Thyroid gland (tissue), 4 donors: ENCODE measurements around the gene RIPOR3. TPM values are rescaled to one million over a fixed set of nuclear protein-coding genes. Genes with fewer than 3 reads are reported as not detected.

Experiments
- DNase-seq, 2 donors: peaks; one replicate each; pipeline ENCODE4 v3.0.0-alpha.2; 2019
- H3K27ac ChIP-seq, 3 donors: fragments of 200-600 bp; sonication (generic); 1 replicate in 2 of 3; 2 replicates in 1 of 3; pipeline ENCODE4 v1.5.1; 2016 to 2019; ENCODE audit warnings: mild to moderate bottlenecking in 1 of 3, moderate library complexity in 1 of 3
- H3K27me3 ChIP-seq: fragments of 200-600 bp; sonication (generic); one replicate; pipeline ENCODE4 v1.5.1; 2019
- H3K36me3 ChIP-seq, 2 donors: fragments of 200-600 bp; sonication (generic); one replicate each; pipeline ENCODE4 v1.5.1; 2016 to 2019
- H3K4me1 ChIP-seq, 2 donors: fragments of 200-600 bp; sonication (generic); one replicate each; pipeline ENCODE4 v1.5.1; 2017 to 2019
- H3K4me3 ChIP-seq, 3 donors: fragments of 200-600 bp; sonication (generic); replicated peaks in 1 of 3; 1 replicate in 2 of 3; 2 replicates in 1 of 3; pipeline ENCODE4 v1.5.1; 2016; ENCODE audit warnings: mild to moderate bottlenecking in 1 of 3
- H3K9me3 ChIP-seq: fragments of 200-600 bp; sonication (generic); one replicate; pipeline ENCODE4 v1.5.1; 2017
- POLR2A ChIP-seq, 2 donors: fragments of 450-650 bp; IDR thresholded peaks; one replicate each; pipeline ENCODE4 v1.6.1; 2017; ENCODE audit warnings: antibody characterized with exemption in 2 of 2, mild to moderate bottlenecking in 2 of 2, moderate library complexity in 1 of 2
- WGBS, 2 donors: methylation state at CpG; one replicate each; pipeline ENCODE4 v1.1.5; 2017; 5-methylcytosine and 5-hydroxymethylcytosine counted together
- intact Hi-C: fragments of 100-400 bp; cut with DNase I; formaldehyde crosslinking; loops from one replicate; pipeline ENCODE4 v1.15.1; 2023
- total RNA-seq, 4 donors: library from RNA; depleted of rRNA; stranded (reverse); fragments of >200 nt; gene quantifications; one replicate each; pipeline ENCODE4 v1.2.3, GENCODE V29; 2016
- TF ChIP-seq, protein P1 (sequence below), 6 experiments: fragments of 200-600 bp in 3 of 6; fragments of 450-650 bp in 3 of 6; sonication (generic) in 3 of 6; IDR thresholded peaks; one replicate each; pipeline ENCODE4 v1.5.1; 2016 to 2019; ENCODE audit warnings: antibody characterized with exemption in 6 of 6, mild to moderate bottlenecking in 2 of 6, inconsistent platforms in 1 of 6, moderate library complexity in 1 of 6

Gene RIPOR3
- total RNA-seq, 4 donors from 2014 or later: 6.2 to 23.9 (median 9.5) TPM

DNA sequence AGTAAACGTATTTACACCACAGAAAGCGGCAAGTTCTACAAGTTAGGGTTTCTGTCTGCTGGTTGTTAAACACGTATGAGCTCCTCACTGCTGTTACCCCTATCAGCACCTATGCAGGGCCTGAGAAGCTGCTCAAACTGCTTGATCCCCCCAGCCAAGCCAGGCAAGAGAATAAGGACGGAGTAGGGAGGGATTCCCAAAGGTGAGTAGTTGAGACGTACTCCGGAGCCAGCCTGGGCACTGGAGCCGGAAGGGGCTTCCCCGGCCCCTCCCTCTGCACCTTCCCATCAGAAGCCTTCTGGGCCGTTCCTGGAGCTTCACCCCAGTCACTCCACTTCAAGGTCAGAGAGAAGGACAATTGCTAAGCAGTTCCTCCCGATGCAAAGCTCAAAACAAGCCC, 58.0 kb downstream of the RIPOR3 start:
- Histone ChIP-seq H3K27me3 (no peaks in the 10 kb centered on the region), H3K4me3 (no peak overlapping the region), H3K4me1 (peaks cover 30 to 43% of the 10 kb centered on the region in 2 donors), H3K27ac (no peak overlapping the region), H3K9me3 (no peaks in the 10 kb centered on the region), H3K36me3 (no peaks in the 10 kb centered on the region)
- no peak for TF ChIP-seq POLR2A (IDR thresholded peaks at IDR 0.05)
- TF ChIP-seq, protein P1, sequence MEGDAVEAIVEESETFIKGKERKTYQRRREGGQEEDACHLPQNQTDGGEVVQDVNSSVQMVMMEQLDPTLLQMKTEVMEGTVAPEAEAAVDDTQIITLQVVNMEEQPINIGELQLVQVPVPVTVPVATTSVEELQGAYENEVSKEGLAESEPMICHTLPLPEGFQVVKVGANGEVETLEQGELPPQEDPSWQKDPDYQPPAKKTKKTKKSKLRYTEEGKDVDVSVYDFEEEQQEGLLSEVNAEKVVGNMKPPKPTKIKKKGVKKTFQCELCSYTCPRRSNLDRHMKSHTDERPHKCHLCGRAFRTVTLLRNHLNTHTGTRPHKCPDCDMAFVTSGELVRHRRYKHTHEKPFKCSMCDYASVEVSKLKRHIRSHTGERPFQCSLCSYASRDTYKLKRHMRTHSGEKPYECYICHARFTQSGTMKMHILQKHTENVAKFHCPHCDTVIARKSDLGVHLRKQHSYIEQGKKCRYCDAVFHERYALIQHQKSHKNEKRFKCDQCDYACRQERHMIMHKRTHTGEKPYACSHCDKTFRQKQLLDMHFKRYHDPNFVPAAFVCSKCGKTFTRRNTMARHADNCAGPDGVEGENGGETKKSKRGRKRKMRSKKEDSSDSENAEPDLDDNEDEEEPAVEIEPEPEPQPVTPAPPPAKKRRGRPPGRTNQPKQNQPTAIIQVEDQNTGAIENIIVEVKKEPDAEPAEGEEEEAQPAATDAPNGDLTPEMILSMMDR (IDR thresholded peaks at IDR 0.05): no peak
- WGBS, 2 donors: 71 to 79% methylated on average over 10 of the region's 10 CpGs
- intact Hi-C loops: no loop called here
- no peak for DNase-seq

DNA sequence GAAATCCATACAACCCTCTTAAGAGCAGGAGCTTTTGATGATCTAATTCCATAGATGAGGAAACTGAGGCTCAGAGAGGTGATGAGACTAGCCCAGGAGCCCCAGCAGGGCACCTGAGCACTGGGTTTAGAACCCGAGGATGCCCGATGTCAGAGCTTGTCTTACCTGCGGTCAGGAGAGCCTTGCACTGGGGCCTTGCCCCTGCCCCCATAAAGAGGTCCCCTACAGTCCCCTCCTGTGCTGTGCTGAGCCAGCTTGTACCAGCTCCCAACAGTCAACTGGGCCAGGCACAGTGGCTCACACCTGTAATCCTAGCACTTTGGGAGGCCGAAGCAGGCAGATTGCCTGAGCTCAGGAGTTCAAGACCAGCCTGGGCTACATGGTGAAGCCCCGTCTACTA, 58.6 kb downstream of the RIPOR3 start:
- TF ChIP-seq, protein P1 (IDR thresholded peaks at IDR 0.05): no peak
- no peak for TF ChIP-seq POLR2A (IDR thresholded peaks at IDR 0.05)
- 87 to 95% methylated on average over 2 to 5 of the region's 5 CpGs for WGBS, 2 donors
- Histone ChIP-seq H3K27ac (peak overlapping the region in 1 of 3 donors; percentile 3), H3K36me3 (no peaks in the 10 kb centered on the region), H3K4me3 (no peak overlapping the region), H3K27me3 (no peaks in the 10 kb centered on the region), H3K9me3 (no peaks in the 10 kb centered on the region), H3K4me1 (peaks cover 30 to 38% of the 10 kb centered on the region in 2 donors)
- intact Hi-C loops: no loop called here
- DNase-seq: no peak

GRCh38 chr20:50632236-50632635, 59.1 kb downstream of the RIPOR3 start:
- Histone ChIP-seq H3K36me3 (no peaks in the 10 kb centered on the region), H3K9me3 (no peaks in the 10 kb centered on the region), H3K27ac (peak overlapping the region in 1 of 3 donors; percentile 3), H3K4me1 (peaks cover 26 to 33% of the 10 kb centered on the region in 2 donors), H3K27me3 (no peaks in the 10 kb centered on the region), H3K4me3 (no peak overlapping the region)
- intact Hi-C loops: no loop called here
- DNase-seq: peak; percentile 70 to 71
- no peak for TF ChIP-seq POLR2A (IDR thresholded peaks at IDR 0.05)
- TF ChIP-seq, protein P1 (IDR thresholded peaks at IDR 0.05): no peak
- 36 to 41% methylated on average over 5 to 7 of the region's 7 CpGs for WGBS, 2 donors

- intact Hi-C loops: no loop called here
- TF ChIP-seq, protein P1 (IDR thresholded peaks at IDR 0.05): no peak
- TF ChIP-seq POLR2A (IDR thresholded peaks at IDR 0.05): no peak
- no peak overlapping the region for H3K27ac ChIP-seq
- DNase-seq: no peak
- H3K27me3 ChIP-seq: no peaks in the 10 kb centered on the region
- no peaks in the 10 kb centered on the region for H3K9me3 ChIP-seq
- H3K36me3 ChIP-seq: no peaks in the 10 kb centered on the region
- H3K4me3 ChIP-seq: no peak overlapping the region
- 88 to 90% methylated on average over 13 to 21 of the region's 21 CpGs for WGBS, 2 donors
- peaks cover 11 to 21% of the 10 kb centered on the region in 2 donors for H3K4me1 ChIP-seq
Observed at GRCh38 chr20:50630578-50631263, 60.6 kb downstream of the RIPOR3 start.

DNA sequence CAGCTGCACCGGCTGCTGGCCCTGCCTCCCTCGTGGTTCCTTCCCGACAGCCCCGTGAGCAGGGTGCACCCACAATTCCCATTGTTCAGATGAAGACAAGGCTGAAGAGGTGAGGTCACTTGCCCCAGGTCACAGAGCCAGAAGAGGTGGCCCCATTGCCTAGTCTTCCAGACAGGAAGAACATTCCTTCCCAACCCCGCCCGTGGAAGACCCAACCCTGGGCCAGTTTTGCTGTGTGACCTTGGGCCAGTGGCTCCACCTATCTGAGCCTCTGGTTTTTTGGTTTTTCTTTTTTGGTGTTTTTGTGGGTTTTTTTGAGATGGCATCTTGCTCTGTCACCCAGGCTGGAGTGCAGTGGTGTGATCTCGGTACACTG, 61.7 kb downstream of the RIPOR3 start:
- H3K27ac ChIP-seq: no peak overlapping the region
- H3K4me1 ChIP-seq: peaks cover 7 to 21% of the 10 kb centered on the region in 2 donors
- no peak overlapping the region for H3K4me3 ChIP-seq
- intact Hi-C loops: no loop called here
- no peaks in the 10 kb centered on the region for H3K36me3 ChIP-seq
- TF ChIP-seq, protein P1 (IDR thresholded peaks at IDR 0.05): no peak
- TF ChIP-seq POLR2A (IDR thresholded peaks at IDR 0.05): no peak
- no peaks in the 10 kb centered on the region for H3K9me3 ChIP-seq
- no peak for DNase-seq
- WGBS, 2 donors: 92 to 98% methylated on average over 7 of the region's 7 CpGs
- no peaks in the 10 kb centered on the region for H3K27me3 ChIP-seq
